ENCODE measurements around the gene FOXRED2.

DNA sequence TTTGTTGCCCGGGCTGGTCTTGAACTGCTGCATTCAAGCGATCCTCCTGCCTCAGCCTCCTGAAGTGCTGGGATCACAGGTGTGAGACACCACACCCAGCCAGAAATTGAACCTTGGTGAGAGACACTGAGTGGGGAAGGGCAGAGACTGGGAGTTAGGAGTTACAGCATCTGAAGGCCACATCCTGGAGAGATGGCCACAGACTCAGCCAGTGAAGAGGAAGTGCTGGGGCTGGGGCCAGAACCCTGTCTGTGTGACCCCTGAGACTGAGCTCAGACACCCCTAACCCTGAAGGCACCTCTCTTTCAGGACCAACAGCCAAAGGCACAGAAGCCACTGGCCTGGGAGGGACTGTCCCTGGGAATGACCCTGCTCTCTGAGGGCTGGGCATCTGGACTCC is 59.2 kb downstream of the FOXRED2 start:
- TF ChIP-seq, protein P1, sequence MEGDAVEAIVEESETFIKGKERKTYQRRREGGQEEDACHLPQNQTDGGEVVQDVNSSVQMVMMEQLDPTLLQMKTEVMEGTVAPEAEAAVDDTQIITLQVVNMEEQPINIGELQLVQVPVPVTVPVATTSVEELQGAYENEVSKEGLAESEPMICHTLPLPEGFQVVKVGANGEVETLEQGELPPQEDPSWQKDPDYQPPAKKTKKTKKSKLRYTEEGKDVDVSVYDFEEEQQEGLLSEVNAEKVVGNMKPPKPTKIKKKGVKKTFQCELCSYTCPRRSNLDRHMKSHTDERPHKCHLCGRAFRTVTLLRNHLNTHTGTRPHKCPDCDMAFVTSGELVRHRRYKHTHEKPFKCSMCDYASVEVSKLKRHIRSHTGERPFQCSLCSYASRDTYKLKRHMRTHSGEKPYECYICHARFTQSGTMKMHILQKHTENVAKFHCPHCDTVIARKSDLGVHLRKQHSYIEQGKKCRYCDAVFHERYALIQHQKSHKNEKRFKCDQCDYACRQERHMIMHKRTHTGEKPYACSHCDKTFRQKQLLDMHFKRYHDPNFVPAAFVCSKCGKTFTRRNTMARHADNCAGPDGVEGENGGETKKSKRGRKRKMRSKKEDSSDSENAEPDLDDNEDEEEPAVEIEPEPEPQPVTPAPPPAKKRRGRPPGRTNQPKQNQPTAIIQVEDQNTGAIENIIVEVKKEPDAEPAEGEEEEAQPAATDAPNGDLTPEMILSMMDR (conservative IDR thresholded peaks at IDR 0.05 in 1 of 2, IDR thresholded peaks at IDR 0.05 in 1 of 2; ENCODE audit: low read depth in 1 of 2, low read length in 2 of 2): no peak
- TF ChIP-seq EZH2 (IDR thresholded peaks at IDR 0.05; ENCODE audit: low read length, missing control alignments): no peak
